Measurements from ENCODE around the gene IGFL4.
A peak's percentile ranks its signal among the peaks of the same experiment; 100 is the strongest.
"Not testable (repeated sequence)": the region's sequence is repeated elsewhere in the genome, so short reads cannot be mapped to it uniquely, and the experiment has no call there.

The IGFL4 gene

GRCh38 chr19:46040952-46041500, at the start of gene IGFL4:
Gene IGFL4, minus strand, starts transcription at chr19:46041002. Its CDS starts 40 bp downstream, at chr19:46040962.
- no peak for DNase-seq

- no peak for DNase-seq
Observed at GRCh38 chr19:46090444-46090843, 49.6 kb upstream of the IGFL4 start.

- no peak for DNase-seq
Observed at GRCh38 chr19:46089432-46089831, 48.6 kb upstream of the IGFL4 start.

- no peak for DNase-seq
Observed at GRCh38 chr19:46088101-46088500, 47.3 kb upstream of the IGFL4 start.

GRCh38 chr19:46085888-46086287, 45.1 kb upstream of the IGFL4 start:
- no peak for DNase-seq

- no peak for DNase-seq
Observed at GRCh38 chr19:46082728-46083050, 41.9 kb upstream of the IGFL4 start.

- no peak for DNase-seq
Observed at GRCh38 chr19:46081928-46082727, 41.3 kb upstream of the IGFL4 start.

GRCh38 chr19:46080561-46080960, 39.8 kb upstream of the IGFL4 start:
- DNase-seq = no peak

GRCh38 chr19:46079576-46079975, 38.8 kb upstream of the IGFL4 start:
- no peak for DNase-seq

GRCh38 chr19:46078573-46079332, 38.0 kb upstream of the IGFL4 start:
- DNase-seq = not testable (repeated sequence)

GRCh38 chr19:46077815-46078167, 37.0 kb upstream of the IGFL4 start:
- DNase-seq = no peak

GRCh38 chr19:46076951-46077814, 36.4 kb upstream of the IGFL4 start:
- DNase-seq = peak; percentile 7

- no peak for DNase-seq
Observed at GRCh38 chr19:46076031-46076880, 35.5 kb upstream of the IGFL4 start.

GRCh38 chr19:46073268-46073922, 32.6 kb upstream of the IGFL4 start:
- no peak for DNase-seq

- DNase-seq = no peak
Observed at GRCh38 chr19:46069806-46070341, 29.1 kb upstream of the IGFL4 start.

- no peak for DNase-seq
Observed at GRCh38 chr19:46068345-46069258, 27.8 kb upstream of the IGFL4 start.

GRCh38 chr19:46067691-46068090, 26.9 kb upstream of the IGFL4 start:
- no peak for DNase-seq

GRCh38 chr19:46066471-46066870, 25.7 kb upstream of the IGFL4 start:
- no peak for DNase-seq

- DNase-seq = no peak
Observed at GRCh38 chr19:46065486-46066071, 24.8 kb upstream of the IGFL4 start.

GRCh38 chr19:46063201-46063600, 22.4 kb upstream of the IGFL4 start:
- no peak for DNase-seq

Data from stimulated activated CD4-positive, alpha-beta T cell treated with anti-CD3 and anti-CD28 coated beads, Interleukin-4, amount 100 ng/mL, for 1 hour (primary cell).